Smooth muscle cell (in vitro differentiated cells): ENCODE measurements around the gene SPATA16. TPM values are rescaled to one million over a fixed set of nuclear protein-coding genes. Genes with fewer than 3 reads are reported as not detected.

Source experiments
- DNase-seq: peaks from one replicate; lab custom pipeline; 2025; ENCODE audit not compliant: unreplicated experiment; lab: John Stamatoyannopoulos, UW
- H2AFZ ChIP-seq: fragments of 200-600 bp; sonication (generic); 2 replicates; pipeline ENCODE4 v1.6.0; 2016; ENCODE audit warnings: antibody characterized with exemption, low read depth, mild to moderate bottlenecking
- H3F3A ChIP-seq: fragments of 200-600 bp; sonication (generic); 2 replicates; pipeline ENCODE4 v1.6.0; 2017; ENCODE audit warnings: antibody characterized with exemption, low read depth
- H3K27ac ChIP-seq: fragments of 200-600 bp; sonication (generic); 2 replicates; pipeline ENCODE4 v1.5.1; 2016; ENCODE audit warnings: low read depth, mild to moderate bottlenecking
- H3K27me3 ChIP-seq: fragments of 200-600 bp; sonication (generic); 2 replicates; pipeline ENCODE4 v1.6.1; 2016; ENCODE audit warnings: low read depth, mild to moderate bottlenecking
- H3K36me3 ChIP-seq: fragments of 200-600 bp; sonication (generic); 2 replicates; pipeline ENCODE4 v1.5.1; 2016; ENCODE audit warnings: low read depth
- H3K4me1 ChIP-seq: fragments of 200-600 bp; sonication (generic); 2 replicates; pipeline ENCODE4 v1.5.1; 2016; ENCODE audit warnings: low read depth
- H3K4me2 ChIP-seq: fragments of 200-600 bp; sonication (generic); 2 replicates; pipeline ENCODE4 v1.6.0; 2016; ENCODE audit warnings: mild to moderate bottlenecking
- H3K4me3 ChIP-seq: fragments of 200-600 bp; sonication (generic); 2 replicates; pipeline ENCODE4 v1.5.1; 2016; ENCODE audit warnings: mild to moderate bottlenecking
- H3K79me2 ChIP-seq: fragments of 200-600 bp; sonication (generic); 2 replicates; pipeline ENCODE4 v1.6.0; 2016; ENCODE audit warnings: low read depth, mild to moderate bottlenecking
- H3K9ac ChIP-seq: fragments of 200-600 bp; sonication (generic); 2 replicates; pipeline ENCODE4 v1.6.0; 2016; ENCODE audit warnings: low read depth
- H3K9me3 ChIP-seq: fragments of 200-600 bp; sonication (generic); replicated peaks from 2 replicates; pipeline ENCODE4 v1.5.1; 2016; ENCODE audit warnings: low read depth
- H4K20me1 ChIP-seq: fragments of 200-600 bp; sonication (generic); 2 replicates; pipeline ENCODE4 v1.6.0; 2016; ENCODE audit warnings: low read depth
- WGBS: methylation state at CpG from one replicate; pipeline ENCODE4 v1.1.7; 2016; ENCODE audit warnings: low lambda C conversion rate; 5-methylcytosine and 5-hydroxymethylcytosine counted together
- polyA plus RNA-seq: library from polyadenylated mRNA; unstranded; fragments of >200 nt; fragmentation: Nextera tagmentation; extraction: Ambion mirVana; gene quantifications from 2 replicates; pipeline ENCODE4 v1.2.1, GENCODE V29; 2016
- total RNA-seq: library from RNA; depleted of rRNA; stranded (reverse); fragments of >200 nt; gene quantifications from 2 replicates; pipeline ENCODE4 v1.2.3, GENCODE V29; 2014
- TF ChIP-seq, protein P1 (sequence below): fragments of 200-600 bp; sonication (generic); IDR thresholded peaks from 2 replicates; pipeline ENCODE4 v1.5.1; 2017; ENCODE audit warnings: borderline replicate concordance, mild to moderate bottlenecking, antibody characterized with exemption; ENCODE audit not compliant: insufficient read depth, poor library complexity, severe bottlenecking

SPATA16 gene
- total and polyA plus RNA-seq, 2 experiments from 2014 or later = not detected

- TF ChIP-seq, protein P1, sequence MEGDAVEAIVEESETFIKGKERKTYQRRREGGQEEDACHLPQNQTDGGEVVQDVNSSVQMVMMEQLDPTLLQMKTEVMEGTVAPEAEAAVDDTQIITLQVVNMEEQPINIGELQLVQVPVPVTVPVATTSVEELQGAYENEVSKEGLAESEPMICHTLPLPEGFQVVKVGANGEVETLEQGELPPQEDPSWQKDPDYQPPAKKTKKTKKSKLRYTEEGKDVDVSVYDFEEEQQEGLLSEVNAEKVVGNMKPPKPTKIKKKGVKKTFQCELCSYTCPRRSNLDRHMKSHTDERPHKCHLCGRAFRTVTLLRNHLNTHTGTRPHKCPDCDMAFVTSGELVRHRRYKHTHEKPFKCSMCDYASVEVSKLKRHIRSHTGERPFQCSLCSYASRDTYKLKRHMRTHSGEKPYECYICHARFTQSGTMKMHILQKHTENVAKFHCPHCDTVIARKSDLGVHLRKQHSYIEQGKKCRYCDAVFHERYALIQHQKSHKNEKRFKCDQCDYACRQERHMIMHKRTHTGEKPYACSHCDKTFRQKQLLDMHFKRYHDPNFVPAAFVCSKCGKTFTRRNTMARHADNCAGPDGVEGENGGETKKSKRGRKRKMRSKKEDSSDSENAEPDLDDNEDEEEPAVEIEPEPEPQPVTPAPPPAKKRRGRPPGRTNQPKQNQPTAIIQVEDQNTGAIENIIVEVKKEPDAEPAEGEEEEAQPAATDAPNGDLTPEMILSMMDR = no peak
These were observed 74.7 kb downstream of the SPATA16 start for GRCh38 chr3:173066044-173067004.

DNA sequence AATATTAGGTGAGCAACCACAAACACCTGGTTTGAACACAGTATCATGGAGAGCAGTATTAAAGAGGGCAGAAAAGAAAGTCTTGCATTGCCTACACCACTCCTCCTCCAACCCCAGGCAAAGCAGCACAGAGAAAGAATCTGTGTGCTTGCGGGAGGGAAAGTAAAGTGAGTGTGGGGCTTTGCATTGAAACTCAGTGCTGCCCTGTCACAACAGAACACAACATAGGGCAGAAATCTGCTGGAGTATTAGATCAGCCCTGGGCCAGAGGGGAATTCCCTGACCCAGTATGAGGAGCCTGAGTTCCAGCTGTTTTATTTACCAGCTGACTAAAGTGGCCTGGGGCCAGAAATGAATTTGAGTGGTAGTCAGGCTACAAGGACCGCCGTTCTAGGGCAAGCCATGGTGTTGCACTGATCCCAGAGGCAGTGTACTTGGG, 75.5 kb downstream of the SPATA16 start:
- Histone ChIP-seq H4K20me1 (no peaks in the 10 kb centered on the region), H2AFZ (no peak overlapping the region), H3K9ac (no peak overlapping the region), H3K27ac (peak overlapping the region; percentile 33), H3K9me3 (no peaks in the 10 kb centered on the region), H3K36me3 (no peaks in the 10 kb centered on the region), H3F3A (no peaks in the 10 kb centered on the region), H3K4me1 (no peaks in the 10 kb centered on the region), H3K4me3 (no peak overlapping the region), H3K27me3 (no peaks in the 10 kb centered on the region), H3K79me2 (no peaks in the 10 kb centered on the region), H3K4me2 (peak overlapping the region; percentile 14)
- DNase-seq = peak; percentile 21
- TF ChIP-seq, protein P1 = no peak
- WGBS = 39% methylated on average over 3 of the region's 3 CpGs

More at GRCh38 chr3:173066044-173067004, 74.7 kb downstream of the SPATA16 start:
- DNase-seq = peak; percentile 21
- Histone ChIP-seq H3K36me3 (no peaks in the 10 kb centered on the region), H3K4me1 (no peaks in the 10 kb centered on the region), H3K9ac (no peak overlapping the region), H3K9me3 (no peaks in the 10 kb centered on the region), H3K27me3 (no peaks in the 10 kb centered on the region), H3K27ac (peak overlapping the region; percentile 33), H3K4me2 (peak overlapping the region; percentile 14), H2AFZ (no peak overlapping the region), H4K20me1 (no peaks in the 10 kb centered on the region), H3K79me2 (no peaks in the 10 kb centered on the region), H3K4me3 (no peak overlapping the region), H3F3A (no peaks in the 10 kb centered on the region)
- 37% methylated on average over 4 of the region's 4 CpGs for WGBS

DNA sequence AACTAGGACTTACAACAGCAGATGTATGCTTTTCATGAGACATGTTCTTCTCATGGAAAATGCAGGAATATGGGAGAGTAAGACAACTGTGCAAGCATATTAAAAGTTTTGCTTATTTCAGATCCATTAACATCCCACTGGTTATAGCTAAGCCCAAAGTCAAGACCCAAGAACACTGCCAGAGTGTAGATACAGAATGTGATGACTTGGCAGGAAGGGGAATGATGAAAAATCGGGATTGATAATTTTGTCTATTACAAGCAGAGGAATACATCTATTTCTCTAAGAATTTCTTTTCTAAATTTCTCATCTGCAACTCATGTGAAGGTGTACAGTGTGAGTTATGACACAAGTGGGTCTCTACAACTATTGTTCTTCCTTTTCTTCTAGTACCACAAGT, 76.4 kb downstream of the SPATA16 start:
- H3K27ac ChIP-seq = no peak overlapping the region
- no peaks in the 10 kb centered on the region for H3F3A ChIP-seq
- no peak for DNase-seq
- H3K9ac ChIP-seq = no peak overlapping the region
- H3K27me3 ChIP-seq = no peaks in the 10 kb centered on the region
- 97% methylated on average over 1 of the region's 1 CpG for WGBS
- TF ChIP-seq, protein P1 = no peak
- no peak overlapping the region for H2AFZ ChIP-seq
- H3K9me3 ChIP-seq = no peaks in the 10 kb centered on the region
- no peaks in the 10 kb centered on the region for H3K36me3 ChIP-seq
- no peak overlapping the region for H3K4me3 ChIP-seq
- no peaks in the 10 kb centered on the region for H3K4me1 ChIP-seq
- no peaks in the 10 kb centered on the region for H3K79me2 ChIP-seq
- no peaks in the 10 kb centered on the region for H4K20me1 ChIP-seq
- H3K4me2 ChIP-seq = no peak overlapping the region
